Endothelial cell of umbilical vein (primary cell): ENCODE data around the gene GTF2B. TPM values are rescaled to one million over a fixed set of nuclear protein-coding genes. Genes with fewer than 3 reads are reported as not detected.

Source experiments
- BruUV-seq: library from RNA; stranded (reverse); fragments of 400-500 nt; replicated peaks from 2 replicates; lab custom pipeline; 2021; lab: Mats Ljungman, UMichigan
- CTCF ChIA-PET: fragments of 300-600, 350-600 bp; sonication (Branson Sonifier 250); formaldehyde crosslinking; loops from one replicate; lab custom pipeline; 2021; ENCODE audit warnings: antibody characterized with exemption, inconsistent platforms; lab: Charles Lee
- POLR2A ChIA-PET: fragments of 300-600, 350-600 bp; sonication (Branson Sonifier 250); formaldehyde crosslinking; loops from one replicate; lab custom pipeline; 2021; ENCODE audit warnings: antibody characterized with exemption, inconsistent platforms; lab: Charles Lee
- DNase-seq: peaks from one replicate; pipeline ENCODE4 v3.0.0-alpha.2; 2011; ENCODE audit warnings: low read depth, low spot score
- FAIRE-seq: peaks from 2 replicates; lab custom pipeline; 2011; peaks lifted over from hg19 to GRCh38; lab: Jason Lieb, UNC
- H2AFZ ChIP-seq: 2 replicates; pipeline ENCODE4 v1.6.0; 2012; ENCODE audit warnings: low read depth, low read length, control low read depth, inconsistent platforms
- H3K27ac ChIP-seq: 2 replicates; pipeline ENCODE4 v1.5.1; 2011; ENCODE audit warnings: low read depth, mild to moderate bottlenecking, control low read depth, low read length, moderate library complexity; ENCODE audit not compliant: insufficient read depth
- H3K27me3 ChIP-seq, 2 experiments: 2 replicates each; pipeline versions ENCODE4 v1.6.0 to v1.6.1; 2011; ENCODE audit warnings: low read length in 2 of 2, mixed read lengths in 1 of 2; ENCODE audit not compliant: control insufficient read depth in 2 of 2, insufficient read depth in 2 of 2
- H3K36me3 ChIP-seq, 2 experiments: 2 replicates in 1 of 2; 3 replicates in 1 of 2; pipeline ENCODE4 v1.5.1; 2011; ENCODE audit warnings: low read length in 2 of 2, mild to moderate bottlenecking in 1 of 2, moderate library complexity in 1 of 2; ENCODE audit not compliant: control insufficient read depth in 2 of 2, insufficient read depth in 2 of 2; ENCODE audit errors: extremely low read depth in 1 of 2
- H3K4me1 ChIP-seq: 3 replicates; pipeline ENCODE4 v1.5.1; 2011; ENCODE audit warnings: mild to moderate bottlenecking, low read length; ENCODE audit not compliant: control insufficient read depth, insufficient read depth; ENCODE audit errors: extremely low read depth
- H3K4me2 ChIP-seq: 2 replicates; pipeline ENCODE4 v1.6.1; 2011; ENCODE audit warnings: low read length, control low read depth, mixed read lengths; ENCODE audit not compliant: insufficient read depth
- H3K4me3 ChIP-seq, 3 experiments: fragments of 200-600 bp in 1 of 3; sonication (generic), shearing (Covaris generic) in 1 of 3; replicated peaks in 1 of 3; 2 replicates each; pipeline ENCODE4 v1.5.1; 2011 to 2016; ENCODE audit warnings: control low read depth in 3 of 3, low read length in 3 of 3, mild to moderate bottlenecking in 2 of 3, inconsistent platforms in 1 of 3, low read depth in 1 of 3, moderate library complexity in 1 of 3; ENCODE audit not compliant: insufficient read depth in 1 of 3
- H3K79me2 ChIP-seq: 2 replicates; pipeline ENCODE4 v1.6.0; 2012; ENCODE audit warnings: low read length, inconsistent platforms; ENCODE audit not compliant: control insufficient read depth, insufficient read depth
- H3K9ac ChIP-seq: replicated peaks from 2 replicates; pipeline ENCODE3; 2011; ENCODE audit warnings: low read length, control low read depth; ENCODE audit not compliant: insufficient read depth; ENCODE audit errors: extremely low read depth
- H3K9me1 ChIP-seq: replicated peaks from 3 replicates; pipeline ENCODE4 v1.6.0; 2011; ENCODE audit warnings: mild to moderate bottlenecking, low read length; ENCODE audit not compliant: control insufficient read depth, insufficient read depth; ENCODE audit errors: extremely low read depth
- H3K9me3 ChIP-seq: replicated peaks from 2 replicates; pipeline ENCODE4 v1.5.1; 2012; ENCODE audit warnings: low read length, inconsistent platforms; ENCODE audit not compliant: control insufficient read depth, insufficient read depth
- H4K20me1 ChIP-seq: replicated peaks from 2 replicates; pipeline ENCODE3; 2011; ENCODE audit warnings: mild to moderate bottlenecking, low read length; ENCODE audit not compliant: control insufficient read depth, insufficient read depth; ENCODE audit errors: extremely low read depth
- CTCF ChIP-seq, 2 donors: IDR thresholded peaks; 1 replicate in 1 of 2; 2 replicates in 1 of 2; pipeline ENCODE4 v1.5.1; 2011; ENCODE audit warnings: low read length in 2 of 2, mild to moderate bottlenecking in 2 of 2, moderate library complexity in 2 of 2, control low read depth in 1 of 2, inconsistent platforms in 1 of 2, low read depth in 1 of 2; ENCODE audit not compliant: insufficient read depth in 1 of 2; ENCODE audit errors: extremely low read depth in 1 of 2
- EZH2 ChIP-seq: IDR thresholded peaks from 2 replicates; pipeline ENCODE4 v1.6.1; 2012; ENCODE audit warnings: borderline replicate concordance, low read depth, mild to moderate bottlenecking, moderate library complexity, low read length, inconsistent platforms; ENCODE audit not compliant: severe bottlenecking
- FOS ChIP-seq: IDR thresholded peaks from 2 replicates; pipeline ENCODE4 v1.6.1; 2011; ENCODE audit warnings: mild to moderate bottlenecking, low read length, moderate library complexity, borderline replicate concordance; ENCODE audit not compliant: insufficient read depth
- GATA2 ChIP-seq: IDR thresholded peaks from 2 replicates; pipeline ENCODE4 v1.7.0; 2011; ENCODE audit warnings: low read depth, mild to moderate bottlenecking, moderate library complexity, mixed read lengths, low read length; ENCODE audit not compliant: insufficient read length, insufficient read depth
- JUN ChIP-seq: IDR thresholded peaks from 2 replicates; pipeline ENCODE4 v1.6.1; 2011; ENCODE audit warnings: borderline replicate concordance, low read depth; ENCODE audit not compliant: insufficient read length, insufficient read depth
- MAX ChIP-seq: IDR thresholded peaks from 2 replicates; pipeline ENCODE4 v1.6.1; 2011; ENCODE audit not compliant: insufficient read depth, insufficient read length
- MYC ChIP-seq: IDR thresholded peaks from one replicate; pipeline ENCODE4 v1.6.1; 2011; ENCODE audit warnings: mild to moderate bottlenecking, low read depth, low read length
- POLR2A ChIP-seq: IDR thresholded peaks from 2 replicates; pipeline ENCODE4 v1.6.1; 2012; ENCODE audit warnings: low read depth, mild to moderate bottlenecking, control low read depth, low read length
- POLR2AphosphoS5 ChIP-seq: IDR thresholded peaks from 2 replicates; pipeline ENCODE4 v1.6.1; 2012; ENCODE audit warnings: low read depth, mild to moderate bottlenecking, control low read depth, low read length, moderate library complexity; ENCODE audit not compliant: insufficient read depth
- dilution Hi-C: fragments of 300-500 bp; cut with MboI; formaldehyde crosslinking; loops from one replicate; pipeline ENCODE4 v1.15.0; 2019; ENCODE audit warnings: low sequenced_read_pairs; ENCODE audit not compliant: extremely low pct_ligation_motif_present
- intact Hi-C: fragments of 100-400 bp; cut with micrococcal nuclease; formaldehyde crosslinking; loops from one replicate; pipeline ENCODE4 v1.10.0; 2022
- polyA plus RNA-seq, 4 experiments: library from polyadenylated mRNA; depleted of rRNA in 3 of 4; stranded (reverse) in 3 of 4; unstranded in 1 of 4; fragments of >200 nt; gene quantifications; 2 replicates each; pipeline versions ENCODE4 v1.2.1 to v1.2.3, GENCODE V29; 2011 to 2012; ENCODE audit warnings: missing spikeins in 1 of 4
- total RNA-seq: library from RNA; stranded (reverse); gene quantifications from 2 replicates; pipeline ENCODE4 v1.2.3, GENCODE V29; 2021

GTF2B gene
- total and polyA plus RNA-seq, 2 donors (not counting 3 experiments of a cell fraction or from before 2014, with no cell fraction given) = 19.8 to 20.0 TPM

DNA sequence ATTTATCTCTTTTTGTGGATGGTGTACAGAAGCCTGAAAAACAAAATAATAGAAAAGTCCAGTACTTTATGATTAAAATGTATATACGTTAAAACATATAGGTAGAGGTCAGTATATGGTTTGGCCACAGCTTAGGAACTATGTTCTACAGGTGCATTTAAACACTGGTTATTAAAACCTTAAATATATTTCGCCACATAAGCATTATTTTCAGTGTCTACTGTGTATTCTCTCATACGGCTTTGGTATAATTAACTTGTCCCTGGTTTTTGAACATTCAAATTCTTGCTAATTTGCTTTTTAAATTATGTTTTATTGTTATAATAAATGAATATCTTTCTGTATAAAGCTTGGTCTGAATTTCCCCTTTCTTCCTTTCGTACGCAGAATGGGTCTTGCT lies 87.9 kb downstream of the GTF2B start:
- no peaks in the 10 kb centered on the region for H3K9me1 ChIP-seq
- DNase-seq (no peak), FAIRE-seq (no peak)
- no peak overlapping the region for H3K4me2 ChIP-seq
- H3K4me3 ChIP-seq = no peak overlapping the region
- no peaks in the 10 kb centered on the region for H3K9me3 ChIP-seq
- CTCF ChIA-PET = interaction anchor here (1.4 kb wide), 1 partner anchor 12 kb away, joined by 3 read pairs; no protein-coding TSS in a partner anchor
- H3K36me3 ChIP-seq = peaks cover 3 to 10% of the 10 kb centered on the region in 2 experiments
- intact Hi-C loops (loop anchor here (5.0 kb wide), 1 partner anchor 146 kb away; no protein-coding TSS in a partner anchor), dilution Hi-C loops (no loop called here)
- H3K79me2 ChIP-seq = no peaks in the 10 kb centered on the region
- H3K9ac ChIP-seq = no peak overlapping the region
- H3K4me1 ChIP-seq = peaks cover 3% of the 10 kb centered on the region
- POLR2A ChIA-PET = no interaction called here
- H2AFZ ChIP-seq = no peak overlapping the region
- BruUV-seq = no TSS peak
- H3K27ac ChIP-seq = no peak overlapping the region
- no peaks in the 10 kb centered on the region for H4K20me1 ChIP-seq
- no peaks in the 10 kb centered on the region for H3K27me3 ChIP-seq
- TF ChIP-seq MAX (no peak), EZH2 (no peak), CTCF (IDR thresholded peaks at IDR 0.05; ENCODE audit: extremely low read depth in 1 of 2, insufficient read depth in 1 of 2, low read depth in 1 of 2, low read length in 2 of 2) (no peak), JUN (no peak), MYC (no peak), GATA2 (no peak), FOS (no peak), POLR2AphosphoS5 (no peak), POLR2A (no peak)
